Neural cell (in vitro differentiated cells): ENCODE results near the gene FERMT3.

Experiments
- EP300 ChIP-seq: fragments of 450-650 bp; conservative IDR thresholded peaks from 2 replicates; pipeline ENCODE4 v1.6.1; 2014; ENCODE audit warnings: antibody characterized with exemption, mild to moderate bottlenecking, moderate library complexity; ENCODE audit not compliant: poor library complexity, severe bottlenecking
- EZH2 ChIP-seq: fragments of 200-600, 300-800 bp; shearing (Covaris generic), sonication (generic); IDR thresholded peaks from 2 replicates; pipeline ENCODE4 v1.6.1; 2014; ENCODE audit warnings: antibody characterized with exemption, low read length, borderline replicate concordance, mild to moderate bottlenecking; ENCODE audit not compliant: insufficient read depth, poor library complexity, severe bottlenecking
- POLR2AphosphoS5 ChIP-seq: IDR thresholded peaks from 2 replicates; pipeline ENCODE4 v1.6.1; 2012
- SMC3 ChIP-seq: fragments of 450-650 bp; conservative IDR thresholded peaks from 2 replicates; pipeline ENCODE4 v1.6.1; 2014; ENCODE audit warnings: antibody characterized with exemption, mild to moderate bottlenecking, moderate library complexity; ENCODE audit not compliant: poor library complexity
- TF ChIP-seq, protein P1 (sequence below): fragments of 450-650 bp; IDR thresholded peaks from 2 replicates; pipeline ENCODE4 v1.5.1; 2014; ENCODE audit warnings: antibody characterized with exemption, mild to moderate bottlenecking, moderate library complexity; ENCODE audit not compliant: poor library complexity, severe bottlenecking

DNA sequence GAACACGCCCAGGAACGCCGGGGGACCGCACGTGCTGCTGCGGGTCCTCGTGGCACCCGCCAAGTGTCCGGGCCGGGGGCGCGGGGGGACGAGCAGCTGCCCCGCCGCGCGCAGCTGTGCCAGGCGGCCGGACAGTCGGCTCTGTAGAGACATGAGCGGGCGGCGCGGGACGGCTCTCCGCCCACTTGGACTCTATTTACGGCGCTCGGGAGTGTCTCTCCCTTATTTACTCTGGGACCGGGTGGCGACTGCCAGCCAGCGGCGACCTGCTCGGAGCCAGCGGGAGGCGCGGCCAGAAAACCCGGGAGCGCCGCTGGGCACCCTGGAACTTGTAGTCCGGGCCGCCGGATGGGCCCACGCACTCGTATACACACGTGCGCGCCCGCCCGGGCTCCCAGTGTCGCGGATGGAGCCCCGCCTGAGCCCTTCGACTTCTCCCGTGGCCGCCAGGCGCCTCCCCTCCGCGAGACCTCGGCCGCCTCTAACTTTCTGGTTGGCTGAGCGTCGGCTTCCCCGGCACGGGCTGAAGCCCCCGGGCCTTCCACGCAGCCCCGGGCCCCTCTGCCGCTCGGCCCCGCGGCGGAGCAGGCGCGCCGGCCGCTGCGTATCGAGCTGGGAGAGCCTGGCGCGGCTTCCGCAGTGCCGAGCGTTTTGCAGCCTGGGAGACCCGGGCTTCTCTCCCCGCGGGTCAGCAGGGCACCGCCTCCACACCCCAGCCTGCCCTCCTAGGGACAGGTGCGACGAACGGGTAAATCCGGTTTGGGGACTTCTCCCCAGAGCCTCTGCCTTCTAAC lies 40.5 kb upstream of the FERMT3 start, which contains the start of gene MACROD1:
- TF ChIP-seq, protein P1, sequence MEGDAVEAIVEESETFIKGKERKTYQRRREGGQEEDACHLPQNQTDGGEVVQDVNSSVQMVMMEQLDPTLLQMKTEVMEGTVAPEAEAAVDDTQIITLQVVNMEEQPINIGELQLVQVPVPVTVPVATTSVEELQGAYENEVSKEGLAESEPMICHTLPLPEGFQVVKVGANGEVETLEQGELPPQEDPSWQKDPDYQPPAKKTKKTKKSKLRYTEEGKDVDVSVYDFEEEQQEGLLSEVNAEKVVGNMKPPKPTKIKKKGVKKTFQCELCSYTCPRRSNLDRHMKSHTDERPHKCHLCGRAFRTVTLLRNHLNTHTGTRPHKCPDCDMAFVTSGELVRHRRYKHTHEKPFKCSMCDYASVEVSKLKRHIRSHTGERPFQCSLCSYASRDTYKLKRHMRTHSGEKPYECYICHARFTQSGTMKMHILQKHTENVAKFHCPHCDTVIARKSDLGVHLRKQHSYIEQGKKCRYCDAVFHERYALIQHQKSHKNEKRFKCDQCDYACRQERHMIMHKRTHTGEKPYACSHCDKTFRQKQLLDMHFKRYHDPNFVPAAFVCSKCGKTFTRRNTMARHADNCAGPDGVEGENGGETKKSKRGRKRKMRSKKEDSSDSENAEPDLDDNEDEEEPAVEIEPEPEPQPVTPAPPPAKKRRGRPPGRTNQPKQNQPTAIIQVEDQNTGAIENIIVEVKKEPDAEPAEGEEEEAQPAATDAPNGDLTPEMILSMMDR = peak; percentile 33
- TF ChIP-seq POLR2AphosphoS5 (no peak), EP300 (no peak), SMC3 (peak; percentile 18), EZH2 (no peak)
